Measurements from ENCODE around the gene NUBP2.
A peak's percentile ranks its signal among the peaks of the same experiment; 100 is the strongest.

Gene NUBP2

DNA sequence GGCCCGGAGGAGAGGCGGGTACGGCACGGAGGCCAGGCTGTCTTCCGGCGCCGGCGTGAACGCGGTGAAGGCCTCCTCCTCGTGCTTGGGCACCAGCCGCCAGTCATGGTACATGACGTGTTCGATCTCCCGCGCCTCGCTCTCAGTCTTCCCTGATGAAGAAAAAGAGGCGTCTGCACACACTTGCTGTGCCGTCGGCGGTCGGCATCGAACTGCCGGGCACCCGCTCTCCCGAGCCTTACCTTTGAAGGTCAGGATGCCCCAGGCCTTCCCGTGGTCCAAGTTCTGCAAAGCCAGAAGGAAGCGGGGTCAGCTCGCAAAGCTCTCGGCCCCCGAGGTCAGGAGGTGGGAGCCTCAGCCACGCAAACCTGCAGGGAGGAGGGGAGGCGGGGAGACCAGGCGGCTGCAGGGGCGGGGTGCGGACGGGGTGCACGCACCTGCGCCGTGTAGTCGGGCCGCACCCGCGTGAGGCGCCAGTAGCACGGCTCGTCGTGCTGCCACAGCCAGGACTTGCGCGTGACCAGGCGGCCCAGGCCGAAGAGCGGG lies 10.3 kb upstream of the NUBP2 start, which contains the start of gene EME2:
TSS of gene EME2 (plus strand) at position 449 of the 546 bp plus-strand sequence. CDS start 418 bp downstream, outside the sequence.
- in situ Hi-C loops (cut with MboI; ENCODE audit: low pct_unique_long_range_greater_than_20kb, low sequenced_read_pairs, unreplicated experiment): no loop called here
- TF ChIP-seq, protein P1, sequence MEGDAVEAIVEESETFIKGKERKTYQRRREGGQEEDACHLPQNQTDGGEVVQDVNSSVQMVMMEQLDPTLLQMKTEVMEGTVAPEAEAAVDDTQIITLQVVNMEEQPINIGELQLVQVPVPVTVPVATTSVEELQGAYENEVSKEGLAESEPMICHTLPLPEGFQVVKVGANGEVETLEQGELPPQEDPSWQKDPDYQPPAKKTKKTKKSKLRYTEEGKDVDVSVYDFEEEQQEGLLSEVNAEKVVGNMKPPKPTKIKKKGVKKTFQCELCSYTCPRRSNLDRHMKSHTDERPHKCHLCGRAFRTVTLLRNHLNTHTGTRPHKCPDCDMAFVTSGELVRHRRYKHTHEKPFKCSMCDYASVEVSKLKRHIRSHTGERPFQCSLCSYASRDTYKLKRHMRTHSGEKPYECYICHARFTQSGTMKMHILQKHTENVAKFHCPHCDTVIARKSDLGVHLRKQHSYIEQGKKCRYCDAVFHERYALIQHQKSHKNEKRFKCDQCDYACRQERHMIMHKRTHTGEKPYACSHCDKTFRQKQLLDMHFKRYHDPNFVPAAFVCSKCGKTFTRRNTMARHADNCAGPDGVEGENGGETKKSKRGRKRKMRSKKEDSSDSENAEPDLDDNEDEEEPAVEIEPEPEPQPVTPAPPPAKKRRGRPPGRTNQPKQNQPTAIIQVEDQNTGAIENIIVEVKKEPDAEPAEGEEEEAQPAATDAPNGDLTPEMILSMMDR (IDR thresholded peaks at IDR 0.05; ENCODE audit: extremely low read depth, insufficient read depth, missing control alignments): no peak
- peak; percentile 62 for DNase-seq (ENCODE audit: low spot score)

DNA sequence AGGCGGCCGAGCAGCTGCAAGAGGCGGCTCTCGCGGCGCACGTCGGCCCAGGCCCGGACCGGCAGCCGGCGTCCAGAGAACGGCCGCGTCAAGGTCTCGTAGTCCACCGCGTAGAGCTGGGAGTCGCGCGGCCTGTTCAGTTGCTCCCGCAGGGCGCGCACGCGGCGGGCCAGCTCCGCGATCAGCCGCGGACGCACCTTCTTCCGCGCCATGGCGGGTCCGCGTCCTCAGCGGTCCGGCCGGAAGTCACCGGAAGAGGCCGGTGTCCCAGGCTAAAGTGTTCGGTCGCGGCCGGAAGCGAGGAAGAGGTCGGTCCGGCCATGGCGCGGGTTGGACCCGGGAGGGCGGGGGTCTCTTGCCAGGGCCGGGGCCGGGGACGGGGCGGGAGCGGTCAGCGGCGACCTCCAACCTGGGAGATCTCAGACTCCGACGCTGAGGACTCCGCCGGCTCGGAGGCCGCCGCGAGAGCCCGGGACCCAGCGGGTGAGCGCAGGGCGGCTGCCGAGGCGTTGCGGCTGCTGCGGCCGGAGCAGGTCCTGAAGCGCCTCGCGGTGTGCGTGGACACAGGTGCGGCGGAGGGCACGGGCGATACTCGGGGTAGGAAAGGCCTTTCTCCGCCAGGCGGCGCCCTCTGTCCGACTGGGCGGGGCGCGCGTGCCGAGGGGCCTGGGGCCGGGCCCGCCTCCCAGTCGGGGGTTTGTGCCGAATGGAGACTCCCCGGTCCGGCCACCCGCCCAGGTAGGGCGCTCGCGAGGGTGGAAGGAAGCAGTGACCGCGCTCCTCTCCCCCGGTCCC lies 9.7 kb upstream of the NUBP2 start, which contains the start of gene MRPS34:
TSS of gene MRPS34 (minus strand) at position 227 of the 795 bp plus-strand sequence. CDS start at position 212, 15 bp downstream.
- DNase-seq (ENCODE audit: low spot score): peak; percentile 94
- TF ChIP-seq, protein P1 (IDR thresholded peaks at IDR 0.05; ENCODE audit: extremely low read depth, insufficient read depth, missing control alignments): peak; percentile 92
- in situ Hi-C loops (cut with MboI; ENCODE audit: low pct_unique_long_range_greater_than_20kb, low sequenced_read_pairs, unreplicated experiment): no loop called here

DNA sequence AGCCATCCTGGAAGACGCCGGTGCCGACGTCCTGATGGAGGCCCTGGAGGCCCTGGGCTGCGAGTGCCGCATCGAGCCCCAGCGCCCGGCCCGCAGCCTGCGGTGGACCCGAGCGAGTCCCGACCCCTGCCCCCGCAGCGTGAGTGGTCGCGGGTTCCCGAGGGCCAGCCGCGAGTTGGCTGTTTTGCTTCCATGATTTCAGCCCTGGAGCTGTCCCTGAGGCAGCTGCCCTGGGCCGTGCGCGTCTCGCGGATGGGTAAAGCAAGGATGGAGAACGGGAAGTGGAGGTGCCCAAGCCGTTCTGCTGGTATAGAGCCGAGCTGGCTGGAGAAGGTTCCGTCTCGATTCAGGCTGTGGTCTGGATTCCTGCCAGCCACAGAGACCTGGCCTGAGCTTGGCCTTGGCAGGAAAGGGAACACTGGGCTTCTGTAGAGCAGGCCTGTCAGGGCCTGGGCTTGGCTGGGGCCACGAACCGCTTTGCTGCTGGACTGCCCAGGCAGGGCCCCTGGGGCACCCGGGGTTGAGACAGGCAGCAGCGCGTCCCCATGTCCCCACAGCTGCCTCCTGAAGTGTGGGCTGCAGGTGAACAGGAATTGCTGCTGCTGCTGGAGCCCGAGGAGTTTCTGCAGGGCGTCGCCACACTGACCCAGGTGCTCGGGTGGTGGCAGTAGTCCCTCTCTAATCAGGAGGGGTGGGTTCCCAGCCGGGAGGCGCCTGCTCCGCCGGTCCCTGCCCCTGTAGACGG lies 8.9 kb upstream of the NUBP2 start:
- TF ChIP-seq, protein P1 (IDR thresholded peaks at IDR 0.05; ENCODE audit: extremely low read depth, insufficient read depth, missing control alignments): no peak
- in situ Hi-C loops (cut with MboI; ENCODE audit: low pct_unique_long_range_greater_than_20kb, low sequenced_read_pairs, unreplicated experiment): no loop called here
- no peak for DNase-seq (ENCODE audit: low spot score)

DNA sequence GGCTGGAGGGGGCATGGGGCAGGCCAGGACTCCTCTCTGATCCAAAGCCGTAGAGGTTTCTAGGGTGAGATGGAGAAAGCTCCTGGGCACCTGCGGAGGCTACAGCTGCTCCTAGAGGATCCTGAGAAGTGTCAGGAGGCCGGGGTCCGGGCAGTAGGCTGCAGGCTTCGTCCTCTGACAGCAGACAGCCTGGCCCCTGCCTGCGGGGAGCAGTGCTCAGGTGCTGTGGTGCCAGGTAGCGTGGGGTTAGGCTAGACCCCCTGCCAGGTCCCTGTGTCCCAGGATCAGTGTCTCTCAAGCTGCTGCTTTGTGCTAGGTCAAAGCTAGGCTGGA lies 8.3 kb upstream of the NUBP2 start:
- TF ChIP-seq, protein P1 (IDR thresholded peaks at IDR 0.05; ENCODE audit: extremely low read depth, insufficient read depth, missing control alignments): no peak
- in situ Hi-C loops (cut with MboI; ENCODE audit: low pct_unique_long_range_greater_than_20kb, low sequenced_read_pairs, unreplicated experiment): no loop called here

DNA sequence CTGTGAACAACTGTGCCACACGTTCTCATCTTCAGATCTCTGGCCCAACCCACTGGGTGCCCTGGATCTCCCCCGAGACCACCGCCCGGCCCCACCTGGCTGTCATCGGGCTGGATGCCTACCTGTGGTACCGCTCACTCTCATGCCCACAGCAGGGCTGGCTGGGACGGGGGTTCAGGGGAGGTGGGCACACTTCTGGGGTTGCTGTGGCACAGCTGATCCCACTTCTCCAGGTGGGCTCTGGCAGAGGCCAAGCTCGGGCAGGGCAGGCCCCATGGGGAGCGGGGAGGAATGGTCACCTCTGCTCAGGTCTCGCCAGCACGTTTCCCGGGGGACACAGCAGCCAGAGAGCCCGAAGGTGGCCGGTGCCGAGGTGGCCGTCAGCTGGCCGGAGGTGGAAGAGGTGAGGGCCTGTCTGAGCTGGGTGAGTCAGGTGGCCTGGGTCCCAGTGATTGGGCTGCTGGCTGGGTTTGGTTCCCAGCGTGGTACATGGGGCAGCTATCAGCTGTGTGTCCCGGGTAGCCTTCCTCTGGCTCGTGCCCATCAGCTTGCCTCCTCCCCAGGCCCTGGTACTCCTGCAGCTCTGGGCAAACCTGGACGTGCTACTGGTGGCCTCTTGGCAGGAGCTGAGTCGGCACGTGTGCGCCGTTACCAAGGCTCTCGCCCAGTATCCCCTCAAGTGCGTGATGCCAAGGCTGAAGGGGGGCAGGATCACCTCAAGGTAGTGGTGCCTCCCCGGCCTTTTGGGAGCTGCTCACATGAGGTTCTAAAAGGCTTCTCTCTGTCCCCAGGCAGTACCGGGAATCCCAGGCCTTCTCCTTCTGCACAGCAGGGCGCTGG lies 7.5 kb upstream of the NUBP2 start:
- TF ChIP-seq, protein P1 (IDR thresholded peaks at IDR 0.05; ENCODE audit: extremely low read depth, insufficient read depth, missing control alignments): no peak
- DNase-seq (ENCODE audit: low spot score): no peak
- in situ Hi-C loops (cut with MboI; ENCODE audit: low pct_unique_long_range_greater_than_20kb, low sequenced_read_pairs, unreplicated experiment): no loop called here

More for the DNA sequence above, 8.3 kb upstream of the NUBP2 start:
- no peak for DNase-seq (ENCODE audit: low spot score)

Measured in GM13977 (cell line).